B cell (primary cell): ENCODE data around the gene SLC19A1. TPM values are rescaled to one million over a fixed set of nuclear protein-coding genes. Genes with fewer than 3 reads are reported as not detected.

Experiments
- ATAC-seq: fragments of 200-7000 bp; cut with Tn5 transposase; one replicate; pipeline ENCODE4 v1.10.0; 2021; ENCODE audit warnings: low read depth, mild to moderate bottlenecking, moderate number of reproducible peaks, moderate library complexity
- CTCF ChIA-PET: fragments of 350-600 bp; sonication (Branson Sonifier 250); formaldehyde crosslinking; loops from one replicate; lab custom pipeline; 2021; ENCODE audit warnings: antibody characterized with exemption, inconsistent platforms; lab: Charles Lee
- POLR2A ChIA-PET: fragments of 350-600 bp; sonication (Branson Sonifier 250); formaldehyde crosslinking; loops from one replicate; lab custom pipeline; 2021; ENCODE audit warnings: antibody characterized with exemption; lab: Charles Lee
- DNase-seq: peaks from one replicate; pipeline ENCODE4 v3.0.0; 2013
- H2AFZ ChIP-seq: 2 replicates; pipeline ENCODE4 v1.6.1; 2012; ENCODE audit warnings: mild to moderate bottlenecking, low read depth, low read length; ENCODE audit not compliant: insufficient read depth, poor library complexity, severe bottlenecking
- H3K27ac ChIP-seq, 2 donors: 1 replicate in 1 of 2; 2 replicates in 1 of 2; pipeline ENCODE4 v1.5.1; 2012 to 2013; ENCODE audit warnings: low read length in 2 of 2, mild to moderate bottlenecking in 2 of 2, moderate library complexity in 1 of 2
- H3K27me3 ChIP-seq, 4 experiments: fragments of 200-600 bp in 1 of 4; sonication (generic) in 1 of 4; replicated peaks in 1 of 4; 1 replicate in 2 of 4; 2 replicates in 2 of 4; pipeline versions ENCODE4 v1.6.1 to v1.7.0; 2013 to 2016; ENCODE audit warnings: low read length in 3 of 4, mild to moderate bottlenecking in 2 of 4, mixed read lengths in 1 of 4, moderate library complexity in 1 of 4; ENCODE audit not compliant: insufficient read depth in 4 of 4, control insufficient read depth in 3 of 4; ENCODE audit errors: control extremely low read depth in 1 of 4
- H3K36me3 ChIP-seq, 2 experiments: replicated peaks in 1 of 2; 1 replicate in 1 of 2; 2 replicates in 1 of 2; pipeline versions ENCODE4 v1.6.1 to v1.7.1; 2013; ENCODE audit warnings: low read length in 1 of 2; ENCODE audit not compliant: insufficient read depth in 2 of 2, control insufficient read depth in 1 of 2; ENCODE audit errors: control extremely low read depth in 1 of 2, extremely low read depth in 1 of 2
- H3K4me1 ChIP-seq, 2 donors: fragments of 200-600 bp in 1 of 2; sonication (generic) in 1 of 2; 1 replicate in 1 of 2; 2 replicates in 1 of 2; pipeline versions ENCODE4 v1.5.1 to v1.6.1; 2013 to 2017; ENCODE audit warnings: low read length in 2 of 2; ENCODE audit not compliant: control insufficient read depth in 2 of 2, insufficient read depth in 2 of 2
- H3K4me2 ChIP-seq: replicated peaks from 2 replicates; pipeline ENCODE3; 2012; ENCODE audit warnings: mild to moderate bottlenecking, low read depth, low read length; ENCODE audit not compliant: poor library complexity, severe bottlenecking
- H3K4me3 ChIP-seq, 5 experiments: fragments of 200-600 bp in 1 of 5; sonication (generic) in 1 of 5; 1 replicate in 3 of 5; 2 replicates in 2 of 5; pipeline versions ENCODE4 v1.5.1 to v1.7.0; 2011 to 2016; ENCODE audit warnings: low read length in 4 of 5, mild to moderate bottlenecking in 4 of 5, low read depth in 2 of 5, control low read depth in 1 of 5, moderate library complexity in 1 of 5; ENCODE audit not compliant: insufficient read depth in 1 of 5; ENCODE audit errors: control extremely low read depth in 1 of 5, extremely low read depth in 1 of 5
- H3K79me2 ChIP-seq: fragments of 200-600 bp; sonication (generic); one replicate; pipeline ENCODE4 v1.6.0; 2016; ENCODE audit warnings: low read length; ENCODE audit not compliant: control insufficient read depth, insufficient read depth
- H3K9ac ChIP-seq: fragments of 200-600 bp; sonication (generic); 2 replicates; pipeline ENCODE4 v1.6.1; 2017; ENCODE audit warnings: mild to moderate bottlenecking, low read length, moderate library complexity
- H3K9me3 ChIP-seq, 3 donors: one replicate each; pipeline versions ENCODE4 v1.6.1 to v1.7.1; 2013; ENCODE audit warnings: low read length in 2 of 3; ENCODE audit not compliant: control insufficient read depth in 2 of 3, insufficient read depth in 1 of 3; ENCODE audit errors: control extremely low read depth in 1 of 3
- H4K20me1 ChIP-seq: 2 replicates; pipeline ENCODE4 v1.6.0; 2012; ENCODE audit warnings: mild to moderate bottlenecking, low read length; ENCODE audit not compliant: insufficient read depth, control insufficient read depth, poor library complexity, severe bottlenecking
- H3K27ac Mint-ChIP-seq: one replicate; pipeline ENCODE4 v1.8.0; 2021; ENCODE audit warnings: mixed read lengths
- H3K27me3 Mint-ChIP-seq: one replicate; pipeline ENCODE4 v1.8.0; 2021; ENCODE audit warnings: mixed read lengths
- H3K4me1 Mint-ChIP-seq: one replicate; pipeline ENCODE4 v1.8.0; 2021; ENCODE audit warnings: mixed read lengths
- H3K4me3 Mint-ChIP-seq: one replicate; pipeline ENCODE4 v1.8.0; 2021; ENCODE audit warnings: mixed read lengths
- H3K9me3 Mint-ChIP-seq: one replicate; pipeline ENCODE4 v1.8.0; 2022; ENCODE audit warnings: mixed read lengths; ENCODE audit not compliant: insufficient read depth
- EZH2 ChIP-seq: IDR thresholded peaks from 2 replicates; pipeline ENCODE4 v1.6.1; 2012; ENCODE audit warnings: borderline replicate concordance, low read depth, mild to moderate bottlenecking, moderate library complexity, low read length; ENCODE audit not compliant: insufficient read depth, poor library complexity, severe bottlenecking
- WGBS: methylation state at CpG from one replicate; pipeline ENCODE4 v1.1.5; 2013; ENCODE audit warnings: missing lambda C conversion rate; ENCODE audit not compliant: insufficient coverage; 5-methylcytosine and 5-hydroxymethylcytosine counted together
- intact Hi-C: fragments of 100-400 bp; cut with micrococcal nuclease; formaldehyde crosslinking; loops from one replicate; pipeline ENCODE4 v1.10.0; 2022
- polyA plus RNA-seq: library from polyadenylated mRNA; depleted of rRNA; stranded (reverse); fragments of >200 nt; gene quantifications from 2 replicates; pipeline ENCODE4 v1.2.3, GENCODE V29; 2012
- total RNA-seq, 2 donors: library from RNA; stranded (reverse); fragments of 120-200 nt in 1 of 2; gene quantifications; 1 replicate in 1 of 2; 2 replicates in 1 of 2; pipeline versions ENCODE4 v1.2.3 to v1.2.4, GENCODE V29; 2013 to 2022
- TF ChIP-seq, protein P1 (sequence below): fragments of 200-600 bp; IDR thresholded peaks from one replicate; pipeline ENCODE4 v1.8.0; 2022; ENCODE audit warnings: antibody characterized with exemption, mild to moderate bottlenecking

Gene SLC19A1
- total and polyA plus RNA-seq, 2 donors (not counting 1 experiment from before 2014, with no cell fraction given) = 8.7 to 10.1 TPM

DNA sequence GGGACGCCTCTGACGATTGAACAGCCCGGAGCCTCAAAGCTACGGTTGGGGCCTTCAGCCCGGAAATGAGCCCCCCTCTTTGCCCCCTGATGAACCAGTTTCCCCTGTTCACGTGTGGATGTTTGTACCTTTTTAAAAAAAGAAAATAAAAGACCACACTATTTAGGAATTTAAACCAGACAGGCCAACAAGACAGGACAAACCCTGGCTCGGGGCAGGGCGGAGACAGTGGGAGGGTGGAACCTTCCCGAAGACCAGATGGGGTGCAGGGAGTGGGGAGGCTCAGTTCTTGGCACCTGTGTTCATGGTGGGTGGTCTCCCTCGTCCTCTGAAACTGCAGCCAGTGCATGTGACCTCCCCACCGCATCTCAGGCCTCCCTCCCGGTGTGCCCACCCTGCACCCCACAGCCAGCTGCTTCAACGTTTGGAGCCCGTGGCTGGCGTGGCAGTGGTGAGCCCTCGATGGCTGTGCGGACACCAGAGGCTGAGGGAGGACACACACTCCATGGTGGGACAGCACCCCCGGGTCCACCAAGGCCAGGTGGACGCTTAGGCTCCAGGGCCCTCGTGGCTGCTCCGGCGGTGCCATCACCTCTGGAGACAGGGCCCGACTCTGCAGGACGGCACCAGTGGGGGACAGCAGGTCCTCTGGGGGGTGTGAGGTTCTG is 91.7 kb downstream of the SLC19A1 start:
- Histone ChIP-seq H3K36me3 (no peaks in the 10 kb centered on the region), H3K9me3 (peaks cover 1 to 9% (median 4%) of the 10 kb centered on the region in 3 donors), H4K20me1 (no peaks in the 10 kb centered on the region), H3K79me2 (no peaks in the 10 kb centered on the region), H2AFZ (no peak overlapping the region), H3K9ac (no peak overlapping the region), H3K27me3 (peaks cover 0 to 9% (median 0%) of the 10 kb centered on the region in 4 experiments), H3K4me2 (no peak overlapping the region), H3K4me3 (no peak overlapping the region), H3K27ac (no peak overlapping the region), H3K4me1 (no peaks in the 10 kb centered on the region)
- no peak for ATAC-seq
- TF ChIP-seq, protein P1, sequence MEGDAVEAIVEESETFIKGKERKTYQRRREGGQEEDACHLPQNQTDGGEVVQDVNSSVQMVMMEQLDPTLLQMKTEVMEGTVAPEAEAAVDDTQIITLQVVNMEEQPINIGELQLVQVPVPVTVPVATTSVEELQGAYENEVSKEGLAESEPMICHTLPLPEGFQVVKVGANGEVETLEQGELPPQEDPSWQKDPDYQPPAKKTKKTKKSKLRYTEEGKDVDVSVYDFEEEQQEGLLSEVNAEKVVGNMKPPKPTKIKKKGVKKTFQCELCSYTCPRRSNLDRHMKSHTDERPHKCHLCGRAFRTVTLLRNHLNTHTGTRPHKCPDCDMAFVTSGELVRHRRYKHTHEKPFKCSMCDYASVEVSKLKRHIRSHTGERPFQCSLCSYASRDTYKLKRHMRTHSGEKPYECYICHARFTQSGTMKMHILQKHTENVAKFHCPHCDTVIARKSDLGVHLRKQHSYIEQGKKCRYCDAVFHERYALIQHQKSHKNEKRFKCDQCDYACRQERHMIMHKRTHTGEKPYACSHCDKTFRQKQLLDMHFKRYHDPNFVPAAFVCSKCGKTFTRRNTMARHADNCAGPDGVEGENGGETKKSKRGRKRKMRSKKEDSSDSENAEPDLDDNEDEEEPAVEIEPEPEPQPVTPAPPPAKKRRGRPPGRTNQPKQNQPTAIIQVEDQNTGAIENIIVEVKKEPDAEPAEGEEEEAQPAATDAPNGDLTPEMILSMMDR = no peak
- TF ChIP-seq EZH2 = no peak
- Mint-ChIP-seq H3K27me3 (peaks cover 14% of the 10 kb centered on the region), H3K9me3 (no peaks in the 10 kb centered on the region), H3K4me1 (no peaks in the 10 kb centered on the region), H3K4me3 (no peak overlapping the region), H3K27ac (no peak overlapping the region)
- intact Hi-C loops = no loop called here
- no peak for DNase-seq
- WGBS = 90% methylated on average over 21 of the region's 24 CpGs
- CTCF ChIA-PET = no interaction called here
- POLR2A ChIA-PET = no interaction called here

DNA sequence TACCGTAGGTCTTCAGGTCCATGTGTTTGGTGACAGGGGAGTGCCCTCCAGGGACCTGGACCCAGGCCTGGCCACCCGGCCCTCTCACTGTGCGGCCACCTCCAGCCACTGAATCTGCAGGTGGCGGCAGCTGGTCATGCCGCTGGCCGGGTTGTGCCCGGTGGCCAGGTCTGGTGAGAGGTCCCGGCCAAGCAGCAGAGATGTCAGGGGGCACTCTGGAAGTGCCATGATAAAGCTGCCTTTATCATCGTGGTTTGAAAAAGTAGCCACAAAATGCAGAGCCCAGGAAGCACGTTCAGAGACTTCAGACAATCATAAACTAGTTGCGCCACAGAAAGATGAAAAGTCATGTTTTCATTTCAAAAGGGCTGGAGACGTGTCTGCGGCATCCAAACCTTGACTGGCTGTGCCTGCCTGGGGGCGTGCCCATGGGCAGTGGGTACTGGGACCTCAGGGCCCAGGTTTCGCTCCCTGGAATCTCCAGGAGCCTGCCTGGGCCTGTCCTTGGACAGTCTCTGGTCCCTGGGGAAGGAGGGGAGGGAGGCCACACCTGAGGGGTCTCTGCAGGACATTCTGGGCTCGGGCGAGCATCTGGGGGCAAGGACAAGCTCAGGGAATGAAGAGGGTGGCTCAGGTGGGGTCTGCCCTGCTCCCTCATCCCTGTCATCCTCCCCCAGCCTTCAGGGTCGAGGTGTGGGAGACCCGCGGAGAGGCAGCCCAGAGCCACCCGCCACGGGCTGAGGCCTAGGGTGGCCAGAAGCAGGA is 92.4 kb downstream of the SLC19A1 start:
- H3K4me2 ChIP-seq = no peak overlapping the region
- no peak overlapping the region for H3K27ac ChIP-seq
- Mint-ChIP-seq H3K9me3 (no peaks in the 10 kb centered on the region), H3K27me3 (peaks cover 14% of the 10 kb centered on the region), H3K4me1 (no peaks in the 10 kb centered on the region), H3K4me3 (no peak overlapping the region), H3K27ac (no peak overlapping the region)
- H3K36me3 ChIP-seq = no peaks in the 10 kb centered on the region
- ATAC-seq = no peak
- POLR2A ChIA-PET = no interaction called here
- CTCF ChIA-PET = interaction anchor here (0.8 kb wide), 1 partner anchor 297 kb away, joined by 3 read pairs; no protein-coding TSS in a partner anchor
- H3K9ac ChIP-seq = no peak overlapping the region
- no peaks in the 10 kb centered on the region for H3K79me2 ChIP-seq
- peaks cover 1 to 9% (median 4%) of the 10 kb centered on the region in 3 donors for H3K9me3 ChIP-seq
- 85% methylated on average over 19 of the region's 22 CpGs for WGBS
- no peaks in the 10 kb centered on the region for H3K4me1 ChIP-seq
- H4K20me1 ChIP-seq = no peaks in the 10 kb centered on the region
- TF ChIP-seq, protein P1 = no peak
- TF ChIP-seq EZH2 = no peak
- peaks cover 0 to 13% (median 0%) of the 10 kb centered on the region in 4 experiments for H3K27me3 ChIP-seq
- H3K4me3 ChIP-seq = no peak overlapping the region
- no peak overlapping the region for H2AFZ ChIP-seq
- DNase-seq = no peak
- intact Hi-C loops = no loop called here
